NCI-H2227 (cell line): ENCODE results near the gene SLC8A1.

ENCODE experiments used
- DNase-seq: peaks from one replicate; lab custom pipeline; 2025; ENCODE audit not compliant: unreplicated experiment; lab: John Stamatoyannopoulos, UW

The SLC8A1 gene

GRCh38 chr2:40208463-40208862 is 243.4 kb downstream of the SLC8A1 start:
- no peak for DNase-seq

GRCh38 chr2:40204268-40204667 is 247.6 kb downstream of the SLC8A1 start:
- peak; percentile 9 for DNase-seq

GRCh38 chr2:40202798-40203400 is 249.0 kb downstream of the SLC8A1 start:
- DNase-seq: no peak

GRCh38 chr2:40201425-40201824 is 250.5 kb downstream of the SLC8A1 start:
- DNase-seq: no peak

GRCh38 chr2:40200366-40200915 is 251.4 kb downstream of the SLC8A1 start:
- DNase-seq: no peak

- no peak for DNase-seq
These were observed 252.1 kb downstream of the SLC8A1 start for GRCh38 chr2:40199771-40200170.

- peak; percentile 37 for DNase-seq
These were observed 254.8 kb downstream of the SLC8A1 start for GRCh38 chr2:40197121-40197520.

GRCh38 chr2:40193670-40194026 is 258.2 kb downstream of the SLC8A1 start:
- DNase-seq: no peak

GRCh38 chr2:40192864-40193669 is 258.8 kb downstream of the SLC8A1 start:
- no peak for DNase-seq

GRCh38 chr2:40190457-40190856 is 261.4 kb downstream of the SLC8A1 start:
- DNase-seq: no peak

GRCh38 chr2:40189881-40190280 is 262.0 kb downstream of the SLC8A1 start:
- no peak for DNase-seq

GRCh38 chr2:40187054-40187453 is 264.8 kb downstream of the SLC8A1 start:
- no peak for DNase-seq

GRCh38 chr2:40184551-40184950 is 267.3 kb downstream of the SLC8A1 start:
- DNase-seq: no peak

- DNase-seq: no peak
These were observed 270.0 kb downstream of the SLC8A1 start for GRCh38 chr2:40181855-40182254.

GRCh38 chr2:40179801-40180200 is 272.1 kb downstream of the SLC8A1 start:
- no peak for DNase-seq

- no peak for DNase-seq
These were observed 272.9 kb downstream of the SLC8A1 start for GRCh38 chr2:40178971-40179370.

- DNase-seq: no peak
These were observed 273.6 kb downstream of the SLC8A1 start for GRCh38 chr2:40178171-40178778.

GRCh38 chr2:40177366-40177765 is 274.5 kb downstream of the SLC8A1 start:
- no peak for DNase-seq

GRCh38 chr2:40173276-40173675 is 278.6 kb downstream of the SLC8A1 start:
- DNase-seq: no peak

GRCh38 chr2:40169856-40170255 is 282.0 kb downstream of the SLC8A1 start:
- DNase-seq: no peak

- DNase-seq: no peak
These were observed 282.5 kb downstream of the SLC8A1 start for GRCh38 chr2:40169430-40169829.

GRCh38 chr2:40168546-40168945 is 283.3 kb downstream of the SLC8A1 start:
- DNase-seq: no peak
